NCI-H1092 (cell line): ENCODE data around the gene PFKM.
"Not testable (repeated sequence)": the region's sequence is repeated elsewhere in the genome, so short reads cannot be mapped to it uniquely, and the experiment has no call there.

Source experiments
- DNase-seq: peaks from one replicate; lab custom pipeline; 2025; lab: John Stamatoyannopoulos, UW

PFKM gene

DNA sequence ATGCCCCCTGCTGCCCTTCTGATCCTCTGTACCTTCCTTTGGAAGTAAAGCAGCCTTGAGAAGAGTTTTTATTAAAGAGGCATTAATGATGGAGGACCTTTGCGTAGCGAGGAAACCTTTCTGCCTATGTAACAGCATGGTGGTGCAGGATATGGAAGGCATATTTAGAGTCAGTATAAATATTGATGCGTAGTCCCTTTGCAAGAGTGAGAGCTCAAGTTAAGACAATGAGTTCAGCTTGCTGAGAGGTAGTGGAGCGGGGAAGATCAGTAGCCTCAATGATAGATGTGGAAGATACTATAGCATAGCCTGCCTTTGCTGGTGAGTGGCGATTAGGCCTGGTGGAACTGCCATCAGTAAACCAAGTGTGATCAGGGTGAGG is 7.9 kb upstream of the PFKM start:
- not testable (repeated sequence) for DNase-seq

DNA sequence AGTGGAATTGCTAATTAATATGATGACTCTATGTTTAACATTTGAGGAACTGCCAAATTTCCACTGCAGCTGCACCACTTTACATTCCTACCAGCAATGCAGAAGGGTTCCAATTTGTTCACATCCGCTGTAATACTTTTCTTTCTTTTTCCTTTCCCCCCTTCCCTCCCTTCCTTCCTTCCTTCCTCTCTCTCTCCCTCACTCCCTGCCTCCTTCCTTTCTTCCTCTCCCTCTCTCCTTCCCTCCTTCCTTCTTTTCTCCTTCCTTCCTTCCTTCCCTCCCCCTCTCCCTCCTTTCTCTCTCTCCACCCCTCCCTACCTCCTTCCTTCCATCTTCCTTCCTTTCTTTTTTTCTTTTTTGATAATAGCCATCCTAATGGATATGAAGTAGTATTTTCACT is 3.2 kb upstream of the PFKM start:
- no peak for DNase-seq

DNA sequence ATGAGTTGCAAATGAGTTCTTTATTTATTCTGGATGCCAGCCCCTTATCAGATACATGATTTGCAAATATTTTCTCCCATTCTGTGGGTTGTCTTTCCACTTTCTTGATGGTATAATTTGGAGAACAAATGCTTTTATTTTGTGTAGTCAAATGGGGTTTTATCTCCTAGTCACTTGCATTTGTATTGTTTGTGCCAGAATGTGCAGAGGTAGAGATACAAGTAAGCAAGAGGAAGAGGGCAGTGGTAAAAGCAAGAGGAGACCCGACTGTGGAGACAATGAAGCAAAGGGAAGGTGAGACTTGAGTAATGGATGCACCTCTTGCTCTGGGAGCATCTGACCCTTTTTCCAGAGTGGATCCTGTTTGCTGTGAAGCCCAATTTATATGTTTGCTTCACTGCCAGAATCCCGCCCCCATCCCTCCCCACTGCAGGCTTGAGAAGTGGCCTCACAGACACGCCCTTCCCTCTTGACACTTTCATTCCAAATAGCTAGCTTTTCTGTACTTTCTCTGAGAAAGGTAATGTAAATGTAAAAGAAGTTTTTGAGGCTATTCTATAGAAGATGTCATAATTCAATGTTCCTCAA is 786 bp upstream of the PFKM start:
- no peak for DNase-seq

DNA sequence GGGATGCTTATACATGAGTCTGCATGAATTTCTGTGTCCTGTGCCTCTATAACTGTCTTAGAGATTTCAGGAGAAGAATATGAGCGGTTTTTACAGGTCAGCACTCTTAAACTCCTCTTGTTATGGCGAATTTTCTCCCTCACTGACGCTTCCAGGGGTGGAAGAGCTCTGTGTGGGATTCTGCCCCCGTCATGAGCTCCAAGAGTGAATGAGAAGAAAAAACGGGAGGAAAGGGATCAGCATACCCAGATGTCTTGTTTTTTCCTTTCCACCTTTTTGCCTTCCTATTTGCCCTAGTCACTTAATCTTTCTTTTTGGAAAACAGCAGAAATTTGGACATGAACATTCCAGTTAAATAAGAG is 651 bp downstream of the PFKM start:
- no peak for DNase-seq

DNA sequence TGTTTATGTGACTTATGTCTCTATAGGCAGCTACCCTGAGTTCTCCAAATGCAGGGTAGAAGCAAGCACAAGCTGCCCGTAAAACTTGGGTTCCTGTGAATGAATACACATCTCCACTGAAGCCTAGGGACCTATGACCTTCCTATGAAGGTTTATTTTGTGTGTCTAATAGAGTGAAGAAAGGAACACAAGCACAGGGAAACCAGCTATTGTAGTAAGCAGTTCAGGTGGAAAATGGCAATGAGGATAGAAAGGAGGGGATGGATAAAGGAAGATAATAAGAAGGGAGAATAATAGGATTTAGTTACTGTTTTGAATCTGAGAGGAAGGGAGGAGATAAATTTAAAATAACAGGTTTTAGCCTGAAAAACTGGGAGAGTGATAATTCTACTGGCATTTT is 2.4 kb downstream of the PFKM start:
- no peak for DNase-seq

DNA sequence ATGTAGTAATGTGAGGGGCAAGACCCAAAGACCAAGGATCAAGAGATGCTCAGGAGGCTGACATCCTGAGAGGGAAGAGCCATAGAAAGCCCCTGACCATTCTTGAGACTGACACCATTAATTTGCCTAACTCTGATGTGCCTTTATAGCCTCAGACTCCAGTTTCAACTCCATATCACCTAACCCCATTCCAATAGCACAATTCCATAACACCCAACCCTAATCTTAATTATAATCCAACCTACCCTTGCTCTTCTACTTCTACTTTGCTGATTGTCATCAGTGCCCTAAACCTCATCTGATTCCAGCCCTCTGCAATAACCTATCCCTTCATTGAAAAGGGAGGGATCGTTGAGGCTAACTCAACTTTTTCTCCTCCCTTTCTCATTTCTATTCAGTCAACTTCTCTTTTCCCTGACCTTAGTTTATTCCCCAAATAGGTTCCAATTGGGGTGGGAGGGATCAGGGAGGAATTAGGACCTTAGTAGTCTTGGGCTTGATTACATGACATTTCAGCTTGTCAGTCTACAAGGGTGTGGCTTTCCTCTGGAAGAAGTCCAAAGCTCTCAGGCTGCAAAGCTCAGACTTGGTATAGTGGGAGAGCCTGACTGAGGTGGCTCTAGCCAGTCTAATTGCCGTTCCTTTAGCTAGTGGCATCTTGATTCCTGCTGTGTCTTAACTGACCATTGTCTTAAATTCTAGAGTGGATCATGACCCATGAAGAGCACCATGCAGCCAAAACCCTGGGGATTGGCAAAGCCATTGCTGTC is 3.1 kb downstream of the PFKM start:
- no peak for DNase-seq

DNA sequence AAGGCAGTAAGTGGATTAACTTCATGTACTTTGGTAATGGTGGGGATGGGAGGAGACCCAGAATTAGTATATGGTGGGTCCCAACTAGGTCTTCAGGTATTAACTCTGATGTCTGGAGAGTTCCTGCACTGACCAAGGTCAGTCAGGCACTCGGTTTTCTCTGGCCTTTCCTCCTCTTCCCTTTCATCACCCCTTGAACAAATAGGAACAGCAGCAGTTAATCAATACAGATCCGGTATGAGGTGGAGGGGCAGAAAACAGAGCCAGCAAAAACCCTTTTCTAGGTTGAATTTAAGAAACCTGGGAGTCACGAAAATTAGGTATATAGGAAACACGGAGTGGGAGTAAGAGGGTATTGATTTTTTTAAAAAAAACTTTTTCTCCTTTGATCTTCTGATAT is 4.0 kb downstream of the PFKM start:
- no peak for DNase-seq

DNA sequence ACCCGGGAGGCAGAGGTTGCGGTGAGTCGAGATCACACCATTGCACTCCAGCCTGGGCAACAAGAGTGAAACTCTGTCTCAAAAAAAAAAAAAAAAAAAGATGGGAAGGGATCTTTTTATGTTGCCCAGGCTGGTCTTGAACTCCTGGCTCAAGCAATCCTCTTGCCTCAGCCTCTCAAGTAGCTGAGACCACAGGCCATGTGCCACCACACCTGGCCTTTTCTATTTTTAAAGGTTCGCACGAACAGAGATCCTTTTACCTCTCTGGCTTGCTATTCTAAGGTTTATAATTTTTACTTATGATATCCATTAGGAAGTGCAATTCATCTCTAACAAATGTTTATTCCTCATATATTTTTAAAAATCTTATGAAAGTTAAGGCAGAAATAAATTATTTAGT is 6.4 kb downstream of the PFKM start:
- DNase-seq, result not testable (repeated sequence)

DNA sequence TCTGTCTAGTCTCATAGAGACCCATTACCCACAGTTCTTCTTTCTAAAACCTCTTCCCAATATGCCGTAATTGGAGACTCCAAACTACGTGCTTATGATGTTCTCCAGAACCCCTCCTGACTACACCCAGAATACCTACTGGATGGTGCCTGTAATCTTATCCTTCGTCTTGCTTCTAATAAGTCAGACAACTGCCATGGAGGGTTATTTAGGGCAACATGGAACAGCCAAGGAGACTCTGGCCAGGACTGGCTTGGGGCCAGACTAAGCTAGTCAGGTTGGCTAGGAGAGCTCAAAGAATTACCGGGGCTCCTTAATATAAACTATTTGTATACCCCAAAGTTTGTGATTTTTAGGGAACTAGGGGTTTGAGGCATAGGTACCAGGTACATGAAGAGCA is 6.8 kb downstream of the PFKM start:
- no peak for DNase-seq

DNA sequence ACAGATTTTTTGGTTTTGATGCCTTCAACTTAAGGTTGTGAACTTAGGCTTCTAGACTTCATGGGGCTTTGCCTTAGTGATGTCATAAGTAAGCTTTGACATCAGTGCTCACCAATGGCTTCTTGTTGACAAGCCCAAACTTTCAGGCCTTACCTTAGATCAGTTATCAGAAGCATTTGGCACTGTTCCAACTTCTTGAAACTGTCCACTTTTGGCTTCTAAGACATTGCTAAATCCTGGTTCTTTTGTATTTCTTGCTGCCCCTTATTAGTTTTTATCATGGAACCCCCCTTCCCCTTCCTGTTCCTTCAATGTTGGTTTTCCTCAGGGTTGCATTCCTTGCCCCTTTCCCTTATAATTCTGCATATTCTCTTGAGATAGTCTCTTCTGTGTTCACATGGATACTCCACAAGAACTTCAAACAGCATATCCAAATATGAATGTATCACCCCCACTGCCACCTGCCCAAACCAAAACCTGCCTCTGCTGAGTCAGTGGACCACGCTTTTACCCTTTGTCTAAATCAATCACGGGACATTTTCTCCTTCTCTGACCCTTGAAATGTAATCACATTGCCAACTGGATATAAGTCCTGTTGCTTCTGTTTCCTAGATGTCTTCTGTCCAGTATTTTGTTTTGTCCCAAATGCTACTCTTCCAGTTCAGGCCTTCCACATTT is 7.9 kb downstream of the PFKM start:
- no peak for DNase-seq

DNA sequence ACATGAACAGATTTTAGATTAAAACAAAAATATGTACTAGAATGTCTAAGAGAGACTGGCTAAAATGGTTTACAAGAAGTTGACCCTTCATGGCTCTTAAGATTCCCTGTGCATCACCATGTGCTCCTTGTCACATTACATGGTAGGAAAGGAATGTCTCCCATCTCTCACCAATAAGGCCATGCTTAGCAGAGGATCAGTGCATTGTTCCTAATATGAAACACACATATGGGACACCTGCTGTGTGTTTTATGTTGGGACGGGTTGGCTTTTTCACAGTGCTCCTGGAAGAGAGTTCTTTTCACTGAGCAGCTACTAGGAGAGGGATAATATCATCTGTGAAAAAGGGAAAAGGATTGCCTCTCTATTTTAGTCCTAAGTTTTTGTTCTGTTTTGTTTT is 9.6 kb downstream of the PFKM start:
- no peak for DNase-seq

DNA sequence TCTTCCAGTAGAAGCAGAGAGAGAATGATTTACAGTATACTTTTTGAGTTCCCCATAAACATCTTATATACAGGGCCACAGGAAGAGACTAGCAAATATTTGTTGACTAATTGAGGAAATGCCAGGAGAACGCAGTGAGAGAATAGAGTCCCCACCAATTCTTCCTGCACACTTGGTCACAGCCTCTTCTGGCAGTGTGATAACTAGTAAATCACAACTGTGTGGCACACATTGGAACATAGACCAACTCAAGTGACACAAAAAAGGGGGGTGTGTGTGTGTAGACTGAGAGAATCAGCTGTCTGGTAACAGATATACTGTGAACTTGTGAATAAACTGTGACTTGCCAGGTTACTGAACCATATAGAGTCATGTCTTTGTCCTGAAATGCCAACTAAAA is 10.2 kb downstream of the PFKM start:
- DNase-seq, result no peak

DNA sequence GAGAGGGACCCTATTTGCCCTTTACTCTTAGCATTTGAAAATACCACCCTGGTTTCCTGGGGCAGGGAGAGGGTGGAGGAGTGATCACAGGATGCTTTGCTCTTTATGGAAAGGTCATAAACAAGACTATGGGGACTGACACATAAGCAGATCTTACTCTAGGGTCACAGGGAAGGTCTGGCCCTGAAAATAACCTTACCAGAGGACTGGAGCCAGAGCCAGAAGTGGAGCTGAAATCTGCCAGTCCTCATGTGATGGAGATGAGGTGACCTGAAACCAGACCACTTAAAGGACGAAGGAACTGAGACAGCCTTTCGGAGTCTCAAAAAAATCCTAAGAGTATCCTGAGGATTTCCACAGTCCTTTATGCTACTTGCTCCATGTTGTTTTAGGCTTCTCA is 12.4 kb downstream of the PFKM start:
- no peak for DNase-seq

DNA sequence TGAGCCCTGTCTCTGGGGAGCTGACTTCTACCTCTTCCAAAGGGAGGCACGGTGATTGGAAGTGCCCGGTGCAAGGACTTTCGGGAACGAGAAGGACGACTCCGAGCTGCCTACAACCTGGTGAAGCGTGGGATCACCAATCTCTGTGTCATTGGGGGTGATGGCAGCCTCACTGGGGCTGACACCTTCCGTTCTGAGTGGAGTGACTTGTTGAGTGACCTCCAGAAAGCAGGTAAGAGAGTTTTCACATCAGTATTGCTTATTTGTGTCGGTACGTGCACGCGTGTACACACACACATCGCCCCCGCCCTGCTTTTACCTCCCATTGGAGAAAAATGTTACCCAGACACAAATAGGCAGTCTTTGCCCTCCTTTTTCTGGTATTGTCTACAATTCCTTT is 13.7 kb downstream of the PFKM start:
- DNase-seq, result no peak

DNA sequence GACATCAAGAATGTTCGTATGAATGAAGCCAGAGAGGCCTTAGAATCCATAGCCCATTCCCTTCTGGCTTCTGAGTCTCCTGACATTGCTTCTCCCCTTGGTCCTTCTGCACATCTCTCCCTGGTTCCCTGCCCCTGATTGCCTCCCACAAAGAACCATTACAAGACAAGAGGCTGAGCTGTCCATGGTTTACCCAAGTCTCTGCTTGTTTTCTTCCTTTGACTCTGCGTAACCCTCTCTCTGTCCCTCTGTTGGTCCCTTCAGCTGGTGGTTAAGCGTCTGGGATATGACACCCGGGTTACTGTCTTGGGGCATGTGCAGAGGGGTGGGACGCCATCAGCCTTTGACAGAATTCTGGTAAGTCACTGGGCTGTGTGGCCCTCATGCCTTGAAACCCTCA is 15.9 kb downstream of the PFKM start:
- no peak for DNase-seq

DNA sequence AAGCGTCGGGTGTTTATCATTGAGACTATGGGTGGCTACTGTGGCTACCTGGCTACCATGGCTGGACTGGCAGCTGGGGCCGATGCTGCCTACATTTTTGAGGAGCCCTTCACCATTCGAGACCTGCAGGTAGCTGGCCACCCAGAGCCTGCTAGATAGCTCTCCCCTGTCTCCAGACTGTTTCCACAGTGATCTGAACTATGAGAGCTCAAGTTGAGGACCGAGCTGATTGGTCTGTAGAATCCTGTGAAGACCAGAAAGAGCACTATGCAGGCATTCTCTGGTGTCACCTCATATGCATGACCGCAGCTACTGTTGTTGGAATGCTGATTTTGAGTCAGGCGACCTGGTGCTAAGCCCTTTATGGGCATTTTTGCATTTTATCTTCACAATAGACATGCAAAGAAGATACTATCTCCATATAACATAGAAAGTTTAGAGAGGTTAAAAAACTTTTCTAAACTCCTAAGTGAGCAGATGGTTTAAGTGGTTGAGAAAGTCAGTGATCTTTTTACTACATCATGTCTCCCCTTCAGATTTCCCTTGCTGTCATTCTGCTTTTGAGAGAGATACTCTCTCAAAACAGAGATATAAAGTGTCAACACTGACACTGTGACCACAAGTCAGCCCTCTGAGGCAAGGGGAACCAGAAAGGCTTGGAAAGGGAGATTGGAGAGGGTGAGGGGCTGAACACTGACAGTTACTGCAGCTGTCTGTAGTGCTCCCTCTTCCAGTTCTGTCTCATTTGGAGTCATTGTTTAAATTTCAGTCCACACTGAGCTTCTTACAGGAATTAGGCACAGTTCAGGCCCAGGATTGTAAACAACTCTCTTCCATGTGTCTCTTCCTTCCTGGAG is 23.9 kb downstream of the PFKM start:
- no peak for DNase-seq

DNA sequence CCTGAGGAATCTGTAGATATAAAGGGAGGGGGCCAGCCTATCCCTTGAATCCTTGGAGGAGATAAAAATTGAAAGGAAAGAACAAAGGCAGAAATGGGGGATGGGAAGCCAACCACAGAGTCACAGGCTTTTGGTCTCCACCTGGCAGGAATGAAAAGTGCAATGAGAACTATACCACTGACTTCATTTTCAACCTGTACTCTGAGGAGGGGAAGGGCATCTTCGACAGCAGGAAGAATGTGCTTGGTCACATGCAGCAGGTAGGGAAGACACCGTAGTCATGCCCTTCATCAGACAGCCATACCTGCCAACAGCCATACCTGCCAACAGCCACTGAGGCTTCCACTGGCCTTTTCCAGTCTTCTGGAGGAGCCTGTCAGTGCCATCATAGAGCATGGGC is 24.7 kb downstream of the PFKM start:
- no peak for DNase-seq

DNA sequence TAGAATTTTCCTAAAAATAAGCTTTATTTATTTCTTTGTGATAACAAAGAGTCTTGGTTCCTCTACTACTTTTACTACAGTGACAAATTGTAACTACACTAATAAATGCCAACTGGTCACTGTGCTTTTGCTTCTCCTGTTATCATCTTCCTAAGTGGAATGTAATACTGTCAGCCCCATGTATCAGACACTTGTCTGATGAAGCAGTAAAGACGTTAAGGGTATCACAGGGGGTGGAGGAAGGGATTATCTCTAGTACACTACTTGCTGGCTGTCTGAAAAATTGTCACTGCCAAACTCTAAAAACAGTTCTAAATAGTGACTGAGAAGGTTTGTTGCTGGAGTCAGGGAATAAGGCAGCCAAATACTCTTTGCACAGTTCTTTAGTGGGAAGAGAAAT is 26.8 kb downstream of the PFKM start:
- no peak for DNase-seq

DNA sequence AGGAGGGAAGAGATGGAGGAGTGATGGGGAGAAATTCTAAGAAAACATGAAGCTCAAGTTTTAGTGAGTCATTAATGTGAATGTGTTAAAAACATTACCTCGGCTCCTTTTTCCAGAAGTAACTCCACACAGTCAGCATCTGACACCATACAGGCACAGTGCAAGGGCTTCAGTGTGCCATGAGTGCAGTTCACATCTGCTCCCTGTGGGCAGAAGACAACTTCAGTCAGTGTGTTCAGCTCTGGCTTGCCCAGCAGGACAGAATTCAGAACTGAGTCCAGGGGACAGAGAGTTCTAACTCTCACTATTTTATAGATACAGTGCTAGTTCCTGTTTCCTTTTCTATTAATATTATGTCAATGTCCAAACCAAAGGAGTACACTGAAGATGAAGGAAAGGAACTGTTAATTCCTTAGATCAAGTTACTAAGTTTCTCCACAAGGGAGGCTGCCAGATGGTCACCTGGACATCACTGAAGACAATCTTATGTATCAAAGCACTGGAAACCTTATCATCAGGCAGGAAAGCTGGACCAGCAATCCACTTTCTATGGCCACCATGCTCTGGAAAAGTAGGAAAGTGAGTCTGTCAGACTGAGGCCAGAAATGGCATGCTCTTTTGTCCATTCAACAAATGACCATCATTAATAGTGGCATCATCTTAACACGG is 32.1 kb downstream of the PFKM start:
- DNase-seq, result no peak

DNA sequence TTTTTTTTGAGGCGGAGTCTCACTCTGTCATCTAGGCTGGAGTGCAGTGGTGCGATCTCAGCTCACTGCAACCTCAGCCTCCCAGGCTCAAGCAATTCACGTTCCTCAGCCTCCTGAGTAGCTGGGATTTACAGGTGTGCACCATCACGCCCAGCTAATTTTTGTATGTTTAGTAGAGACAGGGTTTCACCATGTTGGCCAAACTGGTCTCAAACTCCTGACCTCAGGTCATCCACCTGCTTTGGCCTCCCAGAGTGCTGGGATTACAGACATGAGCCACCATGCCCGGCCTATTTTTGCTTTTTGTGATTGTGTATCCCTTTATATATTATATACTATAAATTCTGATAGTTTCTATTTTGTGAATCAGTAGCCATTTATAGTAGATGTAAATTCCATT is 36.6 kb downstream of the PFKM start:
- DNase-seq, result not testable (repeated sequence)

DNA sequence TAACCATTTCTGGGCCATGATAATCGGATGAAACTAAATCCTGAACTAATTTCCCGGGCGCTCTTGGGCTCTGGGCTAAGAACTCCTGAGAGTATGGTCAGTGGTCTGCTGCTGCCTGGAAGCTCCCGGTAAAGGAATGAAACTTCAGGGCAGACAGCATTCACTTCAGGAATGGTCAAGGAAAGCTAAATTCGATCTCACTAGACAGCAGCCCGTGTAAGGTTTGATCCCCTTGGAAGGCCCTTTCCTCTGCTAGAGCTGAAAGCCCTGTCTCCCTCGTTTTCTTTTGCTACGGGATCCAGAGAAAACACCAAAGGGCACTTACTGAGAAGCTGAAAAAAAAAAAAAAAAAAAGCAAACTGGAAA is 37.5 kb downstream of the PFKM start:
- no peak for DNase-seq
